Erythroblast (primary cell): Measurements from ENCODE around the gene CD44.

Source experiments
- DNase-seq, 2 experiments: peaks; one replicate each; lab custom pipeline; 2025; lab: John Stamatoyannopoulos, UW
- GATA1 ChIP-seq: IDR thresholded peaks from 2 replicates; pipeline ENCODE4 v1.6.1; 2011; ENCODE audit warnings: low read depth, mild to moderate bottlenecking, control low read depth, low read length, moderate library complexity
- POLR2A ChIP-seq: IDR thresholded peaks from 2 replicates; pipeline ENCODE4 v1.6.1; 2011; ENCODE audit warnings: mild to moderate bottlenecking, low read length

Gene CD44

DNA sequence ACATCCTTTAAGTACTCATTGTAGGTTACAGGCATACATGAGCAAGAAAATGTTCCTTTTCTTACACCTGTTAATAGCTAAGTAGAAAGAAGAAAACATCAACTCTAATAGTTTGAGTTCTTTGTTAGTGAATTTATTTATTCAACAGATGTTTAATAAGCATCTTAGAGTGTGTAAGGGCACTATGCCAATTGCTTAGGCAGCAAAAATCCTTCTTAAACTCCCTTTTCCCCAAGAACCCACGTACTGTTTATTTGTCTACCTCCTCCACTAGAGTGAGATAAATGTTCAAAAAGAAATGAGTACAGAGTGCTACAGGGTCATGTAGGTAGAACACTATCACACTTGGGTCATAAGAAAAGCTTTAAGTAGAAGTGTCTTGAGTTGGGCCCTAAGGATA lies 131.4 kb downstream of the CD44 start:
- TF ChIP-seq GATA1 = no peak
- TF ChIP-seq POLR2A = no peak
- no peak for DNase-seq

GRCh38 chr11:35271031-35271430 lies 132.1 kb downstream of the CD44 start:
- no peak for TF ChIP-seq POLR2A
- TF ChIP-seq GATA1 = no peak
- no peak for DNase-seq

- DNase-seq = no peak
- TF ChIP-seq POLR2A = no peak
These were observed 133.5 kb downstream of the CD44 start for GRCh38 chr11:35272391-35272902.

GRCh38 chr11:35274909-35275785 lies 136.2 kb downstream of the CD44 start:
- TF ChIP-seq POLR2A = no peak
- no peak for TF ChIP-seq GATA1
- DNase-seq = no peak

DNA sequence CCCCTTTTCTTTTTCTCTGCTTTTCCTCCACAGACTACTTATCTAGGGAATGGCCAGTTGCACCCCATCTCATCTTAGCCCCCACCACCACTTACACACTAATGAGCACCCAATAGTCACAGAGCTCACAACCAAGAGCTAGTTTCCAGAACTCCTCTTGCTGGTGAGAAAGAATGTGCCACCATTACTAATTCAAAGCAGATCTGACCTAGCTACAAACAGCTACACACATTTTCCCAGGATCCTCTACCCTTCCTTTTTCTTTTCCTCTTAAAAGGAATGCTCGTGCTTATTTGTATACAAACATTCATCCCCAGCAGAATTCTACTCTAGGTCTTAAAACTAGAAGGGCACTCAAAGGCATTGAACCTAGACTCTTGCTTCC lies 136.8 kb downstream of the CD44 start:
- no peak for DNase-seq
- TF ChIP-seq GATA1 (no peak), POLR2A (no peak)

DNA sequence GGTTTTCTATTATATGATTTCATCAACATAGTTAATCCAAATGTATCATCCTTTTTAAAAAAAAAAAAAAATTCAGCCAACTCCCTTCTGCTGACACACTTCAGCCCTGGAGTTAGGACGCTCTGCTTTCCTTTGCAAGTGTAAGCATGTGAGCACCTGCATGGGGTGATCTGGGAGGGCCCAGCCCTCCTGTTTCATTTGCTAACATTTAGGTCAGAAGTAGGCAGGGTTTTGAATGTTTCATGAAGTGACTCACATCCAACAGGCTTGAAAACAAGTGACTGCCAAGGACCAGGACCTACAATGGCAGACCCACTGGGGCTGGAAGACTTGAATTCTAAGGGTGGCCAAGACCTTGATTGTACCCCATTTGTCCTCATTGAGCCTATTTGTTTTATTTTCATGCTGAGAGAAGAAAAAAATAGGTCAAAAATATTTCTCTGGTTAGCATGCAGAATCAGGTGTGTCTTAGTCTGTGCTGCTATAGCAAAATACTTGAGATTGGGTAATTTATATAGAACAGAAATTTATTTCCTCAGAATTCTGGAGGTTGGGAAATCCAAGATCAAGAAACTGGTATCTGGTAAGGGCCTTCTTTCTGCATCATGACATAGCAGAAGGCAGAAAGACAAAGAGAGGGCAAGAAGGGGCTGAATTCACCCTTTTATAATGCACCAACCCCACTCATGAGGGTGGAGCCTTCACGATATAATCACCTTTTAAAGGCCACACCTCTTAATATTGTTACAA lies 137.6 kb downstream of the CD44 start:
- TF ChIP-seq POLR2A = no peak
- DNase-seq = no peak

GRCh38 chr11:35277827-35278226 lies 138.9 kb downstream of the CD44 start:
- TF ChIP-seq POLR2A (no peak), GATA1 (no peak)
- no peak for DNase-seq

DNA sequence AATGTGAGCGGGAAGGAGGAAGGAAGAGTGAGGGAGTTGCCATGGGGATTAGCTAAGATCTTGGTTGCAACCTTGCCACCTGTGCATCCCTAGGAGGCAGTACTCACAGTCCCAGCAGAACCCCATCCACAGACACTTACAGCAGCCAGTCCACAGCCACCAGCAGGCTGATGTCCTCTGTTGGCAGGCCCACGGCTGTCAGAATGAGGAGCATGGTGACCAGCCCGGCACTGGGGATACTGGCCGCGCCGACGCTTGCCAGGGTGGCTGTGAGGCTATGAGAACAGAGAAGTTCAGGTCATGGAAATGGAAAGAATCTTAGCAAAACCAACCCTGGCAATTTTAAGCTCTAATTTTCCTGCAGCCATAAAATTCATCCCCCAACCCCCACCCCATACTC lies 141.8 kb downstream of the CD44 start:
- no peak for TF ChIP-seq GATA1
- DNase-seq = no peak

DNA sequence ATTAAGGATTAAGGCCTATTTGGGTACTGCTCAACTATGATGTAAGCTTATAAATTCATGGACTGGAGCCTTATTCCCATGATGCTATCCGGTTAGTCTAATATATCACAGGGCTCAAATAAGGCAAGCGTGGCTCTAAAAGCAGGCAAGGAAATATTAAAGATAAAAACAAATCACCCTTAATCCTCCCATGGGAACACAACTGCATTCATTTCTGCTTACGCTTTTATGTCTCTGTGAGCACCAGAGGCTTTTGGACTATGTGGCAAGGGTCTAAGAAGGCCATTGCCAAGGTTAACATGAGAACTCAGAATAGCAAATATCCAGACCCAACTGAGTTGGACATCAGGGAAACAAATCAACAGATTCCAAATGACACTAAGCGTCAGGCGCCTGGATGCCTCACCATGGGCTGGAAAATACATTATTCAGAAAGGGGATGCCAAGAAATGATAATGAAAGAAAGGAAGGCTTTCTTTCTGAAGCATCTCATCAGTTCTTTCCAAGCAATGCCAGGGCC lies 142.3 kb downstream of the CD44 start:
- TF ChIP-seq GATA1 (no peak), POLR2A (no peak)
- no peak for DNase-seq
